Liver (tissue), 3 donors: ENCODE results near the gene DBN1.

Experiments used
- FOXA1 ChIP-seq: IDR thresholded peaks from 2 replicates; pipeline ENCODE4 v1.6.1; 2016; ENCODE audit warnings: antibody characterized with exemption
- GABPA ChIP-seq, 2 donors: IDR thresholded peaks in 1 of 2; conservative IDR thresholded peaks in 1 of 2; 2 replicates each; pipeline ENCODE4 v1.6.1; 2016; ENCODE audit warnings: antibody characterized with exemption in 2 of 2, mild to moderate bottlenecking in 1 of 2, moderate library complexity in 1 of 2
- HNF4G ChIP-seq: IDR thresholded peaks from 2 replicates; pipeline ENCODE4 v1.6.1; 2016; ENCODE audit warnings: antibody characterized with exemption
- JUND ChIP-seq, 2 donors: IDR thresholded peaks; 2 replicates each; pipeline ENCODE4 v1.6.1; 2016; ENCODE audit warnings: antibody characterized with exemption in 2 of 2
- NR2F2 ChIP-seq: IDR thresholded peaks from 2 replicates; pipeline ENCODE4 v1.6.1; 2016; ENCODE audit warnings: antibody characterized with exemption
- RAD21 ChIP-seq, 2 donors: IDR thresholded peaks; 2 replicates each; pipeline ENCODE4 v1.6.1; 2016; ENCODE audit warnings: antibody characterized with exemption in 2 of 2, mild to moderate bottlenecking in 2 of 2
- SP1 ChIP-seq: IDR thresholded peaks from 2 replicates; pipeline ENCODE4 v1.6.1; 2018; ENCODE audit warnings: antibody characterized with exemption, mild to moderate bottlenecking
- TAF1 ChIP-seq: conservative IDR thresholded peaks from 2 replicates; pipeline ENCODE4 v1.6.1; 2016; ENCODE audit warnings: antibody characterized with exemption, mild to moderate bottlenecking
- YY1 ChIP-seq: IDR thresholded peaks from 2 replicates; pipeline ENCODE4 v1.6.1; 2016; ENCODE audit warnings: antibody characterized with exemption, mild to moderate bottlenecking
- TF ChIP-seq, protein P1 (sequence below): fragments of 150-350 bp; IDR thresholded peaks from 2 replicates; pipeline ENCODE4 v1.5.1; 2017; ENCODE audit warnings: improper control_type of control experiment, low read depth, low read length; ENCODE audit not compliant: missing input control
- TF ChIP-seq, protein P2 (sequence below): IDR thresholded peaks from 2 replicates; pipeline ENCODE4 v1.6.1; 2016; ENCODE audit warnings: antibody characterized with exemption, mild to moderate bottlenecking
- TF ChIP-seq, protein P3 (sequence below): IDR thresholded peaks from 2 replicates; pipeline ENCODE4 v1.6.1; 2016; ENCODE audit warnings: antibody characterized with exemption
- donor health status: healthy.
- donor health status: healthy.

DNA sequence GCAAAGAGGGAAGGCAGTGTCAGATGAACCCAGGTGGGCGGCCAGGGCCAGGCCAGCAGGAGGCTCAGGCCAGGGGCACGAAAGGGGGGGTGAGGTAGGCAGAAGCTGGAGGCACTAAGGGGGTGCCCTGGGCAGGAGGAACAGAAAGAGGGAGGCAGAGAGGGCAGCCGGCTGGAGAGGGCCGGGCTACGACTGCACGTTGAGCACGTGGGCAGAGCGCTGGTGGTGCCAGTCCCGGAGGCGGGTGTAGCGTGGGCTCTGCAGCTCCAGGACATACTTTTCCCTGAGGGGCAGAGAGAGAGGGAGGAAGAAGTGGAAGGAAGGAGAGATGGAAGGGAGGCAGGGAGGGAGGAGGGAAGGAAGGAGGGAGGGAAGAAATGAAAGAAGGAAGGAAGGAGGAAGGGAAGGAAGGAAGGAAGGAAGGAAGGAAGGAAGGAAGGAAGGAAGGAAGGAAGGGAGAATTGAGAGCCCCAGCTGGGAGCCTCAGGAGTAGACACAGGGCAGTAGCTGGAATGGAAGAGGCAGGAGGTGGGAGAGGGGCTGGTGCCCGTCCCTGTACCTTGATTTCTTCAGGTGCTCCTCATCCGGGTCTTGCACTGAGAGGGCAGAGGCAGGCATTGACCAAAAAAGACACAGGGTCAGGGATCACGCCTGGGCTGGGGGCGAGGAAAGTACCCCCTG is 17.0 kb upstream of the DBN1 start:
- TF ChIP-seq, protein P1, sequence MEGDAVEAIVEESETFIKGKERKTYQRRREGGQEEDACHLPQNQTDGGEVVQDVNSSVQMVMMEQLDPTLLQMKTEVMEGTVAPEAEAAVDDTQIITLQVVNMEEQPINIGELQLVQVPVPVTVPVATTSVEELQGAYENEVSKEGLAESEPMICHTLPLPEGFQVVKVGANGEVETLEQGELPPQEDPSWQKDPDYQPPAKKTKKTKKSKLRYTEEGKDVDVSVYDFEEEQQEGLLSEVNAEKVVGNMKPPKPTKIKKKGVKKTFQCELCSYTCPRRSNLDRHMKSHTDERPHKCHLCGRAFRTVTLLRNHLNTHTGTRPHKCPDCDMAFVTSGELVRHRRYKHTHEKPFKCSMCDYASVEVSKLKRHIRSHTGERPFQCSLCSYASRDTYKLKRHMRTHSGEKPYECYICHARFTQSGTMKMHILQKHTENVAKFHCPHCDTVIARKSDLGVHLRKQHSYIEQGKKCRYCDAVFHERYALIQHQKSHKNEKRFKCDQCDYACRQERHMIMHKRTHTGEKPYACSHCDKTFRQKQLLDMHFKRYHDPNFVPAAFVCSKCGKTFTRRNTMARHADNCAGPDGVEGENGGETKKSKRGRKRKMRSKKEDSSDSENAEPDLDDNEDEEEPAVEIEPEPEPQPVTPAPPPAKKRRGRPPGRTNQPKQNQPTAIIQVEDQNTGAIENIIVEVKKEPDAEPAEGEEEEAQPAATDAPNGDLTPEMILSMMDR, result no peak
- TF ChIP-seq HNF4G (no peak), TAF1 (no peak), GABPA (IDR thresholded peaks at IDR 0.05 in 1 of 2, conservative IDR thresholded peaks at IDR 0.05 in 1 of 2) (no peak), JUND (IDR thresholded peaks at IDR 0.05) (no peak), SP1 (no peak), NR2F2 (no peak), YY1 (no peak), RAD21 (IDR thresholded peaks at IDR 0.05) (no peak), FOXA1 (no peak)
- TF ChIP-seq, protein P2, sequence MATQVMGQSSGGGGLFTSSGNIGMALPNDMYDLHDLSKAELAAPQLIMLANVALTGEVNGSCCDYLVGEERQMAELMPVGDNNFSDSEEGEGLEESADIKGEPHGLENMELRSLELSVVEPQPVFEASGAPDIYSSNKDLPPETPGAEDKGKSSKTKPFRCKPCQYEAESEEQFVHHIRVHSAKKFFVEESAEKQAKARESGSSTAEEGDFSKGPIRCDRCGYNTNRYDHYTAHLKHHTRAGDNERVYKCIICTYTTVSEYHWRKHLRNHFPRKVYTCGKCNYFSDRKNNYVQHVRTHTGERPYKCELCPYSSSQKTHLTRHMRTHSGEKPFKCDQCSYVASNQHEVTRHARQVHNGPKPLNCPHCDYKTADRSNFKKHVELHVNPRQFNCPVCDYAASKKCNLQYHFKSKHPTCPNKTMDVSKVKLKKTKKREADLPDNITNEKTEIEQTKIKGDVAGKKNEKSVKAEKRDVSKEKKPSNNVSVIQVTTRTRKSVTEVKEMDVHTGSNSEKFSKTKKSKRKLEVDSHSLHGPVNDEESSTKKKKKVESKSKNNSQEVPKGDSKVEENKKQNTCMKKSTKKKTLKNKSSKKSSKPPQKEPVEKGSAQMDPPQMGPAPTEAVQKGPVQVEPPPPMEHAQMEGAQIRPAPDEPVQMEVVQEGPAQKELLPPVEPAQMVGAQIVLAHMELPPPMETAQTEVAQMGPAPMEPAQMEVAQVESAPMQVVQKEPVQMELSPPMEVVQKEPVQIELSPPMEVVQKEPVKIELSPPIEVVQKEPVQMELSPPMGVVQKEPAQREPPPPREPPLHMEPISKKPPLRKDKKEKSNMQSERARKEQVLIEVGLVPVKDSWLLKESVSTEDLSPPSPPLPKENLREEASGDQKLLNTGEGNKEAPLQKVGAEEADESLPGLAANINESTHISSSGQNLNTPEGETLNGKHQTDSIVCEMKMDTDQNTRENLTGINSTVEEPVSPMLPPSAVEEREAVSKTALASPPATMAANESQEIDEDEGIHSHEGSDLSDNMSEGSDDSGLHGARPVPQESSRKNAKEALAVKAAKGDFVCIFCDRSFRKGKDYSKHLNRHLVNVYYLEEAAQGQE, result no peak
- TF ChIP-seq, protein P3, sequence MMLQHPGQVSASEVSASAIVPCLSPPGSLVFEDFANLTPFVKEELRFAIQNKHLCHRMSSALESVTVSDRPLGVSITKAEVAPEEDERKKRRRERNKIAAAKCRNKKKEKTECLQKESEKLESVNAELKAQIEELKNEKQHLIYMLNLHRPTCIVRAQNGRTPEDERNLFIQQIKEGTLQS, result no peak
